DLD1 (cell line): ENCODE measurements around the gene GFOD2.

ENCODE experiments used
- in situ Hi-C: cut with HindIII; loops from 2 replicates; pipeline ENCODE4 v1.10.0; 2017; ENCODE audit warnings: low sequenced_read_pairs

GFOD2 gene

GRCh38 chr16:67674851-67675578 is 44.1 kb downstream of the GFOD2 start:
- in situ Hi-C loops, result loop anchor here (25.0 kb wide), 1 partner anchor 88 kb away; no protein-coding TSS in a partner anchor

DNA sequence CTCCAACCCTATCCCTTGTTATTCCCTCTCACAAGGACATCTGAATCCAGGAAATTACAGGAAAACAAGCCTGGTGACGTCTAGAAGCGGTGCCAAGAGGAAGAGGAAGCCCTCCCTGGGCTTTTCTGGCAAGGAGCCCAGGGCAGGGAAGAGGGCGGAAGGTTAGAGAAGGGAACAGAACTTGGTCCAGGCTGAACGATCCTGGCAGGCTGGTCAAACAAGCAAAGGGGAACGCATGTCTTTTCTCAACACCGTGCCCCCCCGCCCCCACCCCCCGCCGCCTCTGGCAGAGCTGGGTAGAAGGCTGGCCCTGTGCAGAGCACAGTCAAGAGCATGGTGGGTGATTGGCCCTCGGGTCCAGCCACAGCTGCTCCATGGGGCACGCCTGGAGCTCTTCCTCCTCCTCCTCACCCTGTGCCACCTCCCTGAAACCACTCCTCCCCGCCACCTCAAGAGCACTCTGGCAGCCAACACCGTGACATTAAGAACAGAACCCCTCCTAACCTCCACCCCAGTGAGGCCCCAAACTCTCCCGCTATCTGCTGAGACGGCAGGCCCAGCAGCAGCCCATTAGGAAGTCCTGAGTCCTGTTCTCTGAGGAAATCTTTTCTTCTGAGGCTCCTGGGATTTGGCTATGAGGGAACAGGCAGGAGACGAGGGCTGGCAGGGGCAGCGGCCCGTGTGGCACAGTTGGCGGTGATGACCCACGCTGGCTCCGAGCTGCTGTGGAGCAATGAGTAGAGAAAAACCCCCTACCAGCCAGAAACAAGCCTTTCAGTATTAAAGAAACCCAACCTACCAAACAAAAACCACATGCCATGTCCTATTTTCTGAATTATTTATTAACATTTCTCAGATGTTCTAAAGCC is 45.2 kb downstream of the GFOD2 start:
- in situ Hi-C loops, result no loop called here

DNA sequence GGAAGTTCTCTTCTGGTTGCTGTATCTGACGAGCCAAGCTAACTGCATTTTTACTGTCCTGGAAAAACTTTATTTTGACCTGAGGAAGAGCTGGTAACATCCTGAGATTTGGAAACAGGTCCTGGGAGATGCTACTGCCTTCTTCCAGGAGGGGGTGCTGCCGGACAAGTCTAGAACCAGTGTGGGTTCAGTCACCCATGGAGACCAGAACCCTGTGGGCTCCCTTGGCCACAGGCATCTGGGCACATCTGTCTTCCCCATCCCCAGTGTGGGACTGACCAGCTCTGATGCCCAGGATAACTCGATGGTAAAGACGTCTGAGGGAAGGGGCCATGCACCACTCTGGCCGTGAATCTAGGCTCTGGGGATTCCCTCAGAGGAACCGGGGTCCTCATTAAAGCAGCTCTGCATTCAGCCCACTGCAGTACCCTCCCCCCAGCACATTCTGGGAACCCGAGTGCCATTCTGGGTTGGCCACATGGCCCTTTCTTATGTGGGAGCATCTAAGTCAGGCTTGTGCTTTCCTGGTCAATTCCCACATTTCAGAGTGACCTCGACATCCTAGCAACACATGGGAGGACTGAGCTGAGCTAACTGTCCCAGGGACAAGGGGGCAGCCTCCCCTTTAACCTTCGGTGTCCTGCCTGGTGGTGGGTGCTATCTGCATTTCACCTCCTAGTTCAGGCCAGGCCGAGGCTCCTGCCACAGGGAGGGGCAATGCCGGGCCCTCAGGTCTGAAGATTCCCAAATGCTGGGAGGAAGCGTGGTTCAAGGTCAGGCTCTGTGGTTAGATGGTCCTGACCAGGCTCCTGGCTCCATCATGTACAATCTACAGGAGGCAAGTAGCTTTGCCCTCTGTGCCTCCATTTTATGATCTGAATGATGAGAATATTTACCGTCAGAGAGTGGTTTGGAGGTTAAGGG is 46.1 kb downstream of the GFOD2 start:
- in situ Hi-C loops, result no loop called here

GRCh38 chr16:67672306-67672705 is 46.8 kb downstream of the GFOD2 start:
- in situ Hi-C loops, result no loop called here

- in situ Hi-C loops, result no loop called here
These were observed 49.5 kb downstream of the GFOD2 start for GRCh38 chr16:67669499-67670101.

DNA sequence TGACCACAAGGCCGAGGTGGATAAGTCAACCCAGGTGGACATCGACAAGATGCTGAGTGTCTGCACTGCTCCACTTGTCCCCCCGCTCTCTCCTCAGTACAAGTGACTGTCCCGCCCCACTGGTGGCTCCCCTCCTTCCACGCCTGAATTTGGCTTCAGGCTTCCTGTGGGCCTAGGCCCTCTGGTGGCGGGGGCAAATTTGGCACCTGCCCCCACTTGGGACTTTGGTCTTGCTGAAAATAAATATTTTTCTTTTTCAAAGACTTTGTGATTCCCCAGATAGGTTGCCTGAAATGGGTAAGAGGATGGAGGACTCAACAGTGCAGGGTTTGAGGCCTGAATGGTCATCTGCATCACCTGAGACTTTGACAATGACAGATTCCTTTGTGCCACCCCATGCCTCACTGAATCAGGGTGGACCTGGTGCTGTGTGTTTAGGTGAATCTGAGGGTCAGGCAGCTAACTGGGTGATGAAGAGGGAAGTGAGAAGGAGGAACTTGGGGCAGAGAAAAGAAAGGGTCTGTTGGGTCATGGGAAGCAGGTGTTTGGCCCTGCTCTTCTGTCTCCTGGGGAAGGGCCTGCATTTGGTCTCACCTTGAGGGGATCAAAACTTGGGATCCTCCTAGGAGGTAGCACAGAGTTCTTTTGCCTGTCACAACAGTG is 50.5 kb downstream of the GFOD2 start:
- in situ Hi-C loops, result no loop called here

DNA sequence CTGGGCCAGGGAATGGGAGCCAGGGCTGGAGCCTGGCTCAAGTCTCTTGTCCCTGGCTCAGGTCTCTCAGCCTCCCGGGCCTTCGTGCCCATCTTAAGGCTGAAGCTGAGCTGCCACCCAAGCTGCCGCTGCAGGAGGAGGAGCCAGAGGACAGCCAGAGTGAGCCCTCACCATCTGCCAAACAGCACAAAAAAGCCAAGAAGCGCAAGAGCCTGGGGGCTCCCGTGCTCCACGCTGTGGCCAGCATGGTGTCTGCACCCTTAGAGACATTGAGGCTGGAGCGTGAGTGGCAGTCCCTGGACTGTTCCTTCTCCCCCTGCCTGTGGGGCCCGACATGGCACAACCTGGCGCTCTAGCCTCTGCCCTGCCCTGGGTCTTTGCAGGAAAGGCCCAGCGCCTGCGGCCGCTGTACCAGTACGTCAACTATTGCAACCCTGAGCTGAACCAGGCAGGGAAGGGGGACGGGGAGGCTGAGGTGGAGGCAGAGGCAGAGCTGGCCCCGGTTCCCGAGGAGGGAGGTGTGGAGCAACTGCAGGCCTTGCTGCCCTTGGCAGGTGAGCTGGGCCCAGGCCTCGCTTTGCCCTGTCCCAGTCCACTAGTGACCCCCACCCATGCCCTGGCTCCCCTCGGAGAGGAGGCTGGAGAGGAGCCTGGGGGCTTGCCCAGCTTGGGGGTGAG is 51.2 kb downstream of the GFOD2 start:
- in situ Hi-C loops, result no loop called here

GRCh38 chr16:67667453-67667816 is 51.7 kb downstream of the GFOD2 start:
- in situ Hi-C loops, result no loop called here

- in situ Hi-C loops, result no loop called here
These were observed 52.3 kb downstream of the GFOD2 start, which contains the start of the genes C16orf86 and ENKD1 for GRCh38 chr16:67666559-67667452. Gene C16orf86 (plus strand): TSS chr16:67666814. CDS start chr16:67666971, 157 bp downstream. Gene ENKD1 (minus strand): TSS chr16:67666750. CDS start chr16:67666442, 308 bp downstream.

DNA sequence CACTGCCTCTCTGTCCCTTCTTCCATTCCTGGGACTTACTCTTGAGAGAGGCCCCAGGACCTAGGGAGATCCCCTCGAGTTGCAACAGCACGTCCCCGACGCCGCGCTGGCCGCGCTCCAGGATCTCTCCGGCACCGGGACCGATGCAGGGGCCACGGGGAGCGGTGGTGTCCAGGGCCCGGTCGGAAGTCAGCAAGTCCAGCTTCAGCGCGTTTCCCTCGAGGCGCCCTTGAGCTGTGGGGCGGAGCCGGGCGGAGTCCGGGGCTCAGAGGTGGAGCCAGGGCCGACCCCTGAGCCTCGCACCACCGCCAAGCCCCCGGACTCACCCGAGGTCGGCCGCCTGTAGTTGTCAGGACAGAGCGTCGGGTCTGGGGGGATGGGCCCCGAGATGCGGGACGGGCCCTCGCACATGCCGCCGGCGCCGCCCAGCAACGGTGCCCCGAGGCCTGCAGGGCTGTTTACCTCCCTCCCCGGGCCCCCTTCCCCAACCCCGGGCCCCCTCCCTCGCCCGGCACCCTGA is 53.0 kb downstream of the GFOD2 start:
- in situ Hi-C loops, result no loop called here

GRCh38 chr16:67665598-67665997 is 53.5 kb downstream of the GFOD2 start:
- in situ Hi-C loops, result no loop called here

- in situ Hi-C loops, result no loop called here
These were observed 54.2 kb downstream of the GFOD2 start for GRCh38 chr16:67664871-67665270.

DNA sequence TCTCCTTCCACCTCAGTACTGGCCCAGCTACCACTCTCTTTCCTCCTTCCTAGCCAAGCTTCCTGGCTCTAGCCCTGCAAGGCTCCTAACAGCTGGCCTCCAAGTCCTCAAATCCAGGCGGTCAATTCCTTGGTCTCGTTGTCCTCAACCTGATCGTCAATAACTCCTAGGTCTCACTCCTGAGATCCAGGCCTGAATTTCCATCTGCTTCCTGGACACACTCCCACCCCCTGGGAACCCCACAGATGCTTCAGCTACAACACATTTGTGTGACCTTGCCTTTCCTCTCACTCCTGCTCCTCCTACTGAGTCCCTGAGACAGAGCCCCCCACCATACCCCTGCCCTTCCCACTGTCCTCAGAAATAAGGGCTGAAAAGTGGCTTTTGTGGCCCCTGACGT is 54.9 kb downstream of the GFOD2 start:
- in situ Hi-C loops, result no loop called here

DNA sequence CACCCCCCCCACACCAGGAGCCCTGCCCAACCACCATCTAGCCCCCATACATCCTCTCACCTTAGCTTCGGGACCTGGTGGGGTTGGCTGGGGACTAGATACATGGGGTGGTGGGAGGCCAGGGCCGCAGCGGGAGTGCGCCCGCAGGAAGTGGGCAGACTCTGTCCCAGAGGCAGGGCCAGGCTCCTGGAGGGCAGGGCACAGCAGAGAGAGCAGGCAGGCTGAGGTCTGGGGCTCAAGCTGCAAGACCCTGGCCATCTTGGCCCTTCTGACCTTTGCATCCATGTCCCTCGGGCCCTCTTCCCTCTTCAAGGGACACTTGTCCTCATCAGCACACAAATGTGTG is 55.3 kb downstream of the GFOD2 start:
- in situ Hi-C loops, result no loop called here

GRCh38 chr16:67663151-67663876 is 55.8 kb downstream of the GFOD2 start:
- in situ Hi-C loops, result no loop called here

DNA sequence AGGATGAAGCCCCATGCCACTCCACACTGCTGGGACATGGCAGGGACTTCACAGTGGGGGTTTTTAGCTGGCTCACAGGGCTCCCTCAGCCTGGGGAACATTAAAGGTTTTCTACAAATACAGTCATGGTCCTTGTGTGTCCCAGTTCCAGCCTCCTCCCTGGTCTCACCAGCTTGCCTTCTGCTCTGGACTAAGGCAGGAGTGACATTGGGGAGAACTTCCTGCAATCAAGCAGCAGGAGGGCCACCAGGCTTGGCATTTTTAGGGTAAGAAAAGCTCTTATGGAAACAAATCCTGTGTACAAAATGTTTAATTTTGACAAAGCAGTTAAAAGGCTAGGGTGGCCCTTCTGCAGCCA is 56.5 kb downstream of the GFOD2 start:
- in situ Hi-C loops, result no loop called here

- in situ Hi-C loops, result no loop called here
These were observed 57.0 kb downstream of the GFOD2 start for GRCh38 chr16:67661886-67662652.
